Fibroblast of mammary gland (primary cell): ENCODE measurements around the gene MGA.

Source experiments
- DNase-seq: peaks from one replicate; pipeline ENCODE4 v3.0.0-alpha.2; 2010; ENCODE audit warnings: low read depth
- H3K4me3 ChIP-seq: 2 replicates; pipeline ENCODE4 v1.5.1; 2011; ENCODE audit warnings: low read depth, mild to moderate bottlenecking, low read length, moderate library complexity; ENCODE audit not compliant: control insufficient read depth
- TF ChIP-seq, protein P1 (sequence below): conservative IDR thresholded peaks from 2 replicates; pipeline ENCODE4 v1.5.1; 2011; ENCODE audit warnings: low read depth, low read length, inconsistent platforms; ENCODE audit not compliant: control insufficient read depth, insufficient read depth

MGA gene

DNA sequence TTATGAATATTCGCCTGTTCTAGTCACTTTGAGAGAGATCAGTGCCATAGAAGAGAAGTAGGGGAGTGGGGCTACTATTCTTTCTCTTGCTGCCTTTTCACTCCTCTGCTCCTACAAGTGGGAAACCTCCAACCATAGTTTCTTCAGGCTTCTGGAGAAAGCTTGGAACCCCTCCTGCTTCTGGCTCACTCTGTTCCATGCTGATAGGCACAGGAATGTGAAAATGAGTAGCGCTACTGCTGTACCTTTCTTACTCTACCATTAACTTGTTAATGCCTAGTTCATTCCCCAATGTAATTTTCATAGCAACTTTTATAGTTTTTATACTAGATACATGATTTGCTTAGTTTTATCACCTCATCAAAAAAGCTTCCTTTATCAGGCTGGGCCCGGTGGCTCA lies 141.0 kb downstream of the MGA start:
- DNase-seq = no peak
- no peak overlapping the region for H3K4me3 ChIP-seq
- TF ChIP-seq, protein P1, sequence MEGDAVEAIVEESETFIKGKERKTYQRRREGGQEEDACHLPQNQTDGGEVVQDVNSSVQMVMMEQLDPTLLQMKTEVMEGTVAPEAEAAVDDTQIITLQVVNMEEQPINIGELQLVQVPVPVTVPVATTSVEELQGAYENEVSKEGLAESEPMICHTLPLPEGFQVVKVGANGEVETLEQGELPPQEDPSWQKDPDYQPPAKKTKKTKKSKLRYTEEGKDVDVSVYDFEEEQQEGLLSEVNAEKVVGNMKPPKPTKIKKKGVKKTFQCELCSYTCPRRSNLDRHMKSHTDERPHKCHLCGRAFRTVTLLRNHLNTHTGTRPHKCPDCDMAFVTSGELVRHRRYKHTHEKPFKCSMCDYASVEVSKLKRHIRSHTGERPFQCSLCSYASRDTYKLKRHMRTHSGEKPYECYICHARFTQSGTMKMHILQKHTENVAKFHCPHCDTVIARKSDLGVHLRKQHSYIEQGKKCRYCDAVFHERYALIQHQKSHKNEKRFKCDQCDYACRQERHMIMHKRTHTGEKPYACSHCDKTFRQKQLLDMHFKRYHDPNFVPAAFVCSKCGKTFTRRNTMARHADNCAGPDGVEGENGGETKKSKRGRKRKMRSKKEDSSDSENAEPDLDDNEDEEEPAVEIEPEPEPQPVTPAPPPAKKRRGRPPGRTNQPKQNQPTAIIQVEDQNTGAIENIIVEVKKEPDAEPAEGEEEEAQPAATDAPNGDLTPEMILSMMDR = no peak

DNA sequence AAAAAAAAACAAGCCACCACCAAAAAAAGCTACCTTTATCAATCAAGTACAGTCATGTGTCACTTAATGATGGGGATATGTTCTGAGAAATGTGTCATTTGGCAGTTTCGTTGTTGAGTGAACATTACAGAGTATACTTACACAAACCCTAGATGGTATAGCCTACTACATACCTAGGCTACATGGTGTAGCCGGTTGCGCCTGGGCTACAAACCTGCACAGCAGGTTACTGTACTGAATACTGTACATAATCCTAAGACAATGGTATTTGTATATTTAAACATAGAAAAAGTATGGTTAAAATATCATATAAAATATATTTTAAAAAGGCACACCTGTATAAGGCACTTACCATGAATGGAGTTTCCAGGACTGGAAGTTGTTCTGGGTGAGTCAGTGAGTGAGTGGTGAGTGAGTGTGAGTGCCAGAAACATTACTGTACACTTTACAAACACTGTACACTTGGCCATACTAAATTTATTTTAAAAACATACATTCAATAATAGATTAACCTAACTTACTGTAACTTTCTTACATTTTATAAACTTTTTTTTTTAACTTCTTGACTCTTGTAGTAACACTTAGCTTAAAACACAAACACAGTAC lies 141.7 kb downstream of the MGA start:
- H3K4me3 ChIP-seq = no peak overlapping the region
- TF ChIP-seq, protein P1 = no peak
- peak; percentile 69 for DNase-seq

DNA sequence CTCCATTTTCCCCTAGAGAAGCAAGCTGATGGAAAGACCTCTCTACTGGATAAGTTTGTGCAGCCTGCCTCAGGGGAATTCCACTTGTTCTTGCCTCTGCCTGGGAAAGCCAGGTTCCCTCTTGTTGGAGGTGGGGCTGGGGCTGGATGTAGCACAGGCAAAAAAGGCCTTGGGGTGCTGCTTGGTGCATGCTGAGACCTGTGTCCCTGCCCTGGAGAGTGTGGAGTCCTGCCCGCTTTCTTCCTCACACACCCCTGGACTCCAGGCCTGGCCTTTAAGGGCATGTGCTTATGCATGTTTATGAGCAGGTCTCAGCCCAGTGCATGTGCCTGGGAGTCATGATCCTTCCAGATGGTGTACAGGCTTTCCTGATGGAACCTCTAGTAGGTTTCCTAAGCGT lies 144.2 kb downstream of the MGA start:
- TF ChIP-seq, protein P1 = no peak
- H3K4me3 ChIP-seq = no peak overlapping the region
- no peak for DNase-seq

DNA sequence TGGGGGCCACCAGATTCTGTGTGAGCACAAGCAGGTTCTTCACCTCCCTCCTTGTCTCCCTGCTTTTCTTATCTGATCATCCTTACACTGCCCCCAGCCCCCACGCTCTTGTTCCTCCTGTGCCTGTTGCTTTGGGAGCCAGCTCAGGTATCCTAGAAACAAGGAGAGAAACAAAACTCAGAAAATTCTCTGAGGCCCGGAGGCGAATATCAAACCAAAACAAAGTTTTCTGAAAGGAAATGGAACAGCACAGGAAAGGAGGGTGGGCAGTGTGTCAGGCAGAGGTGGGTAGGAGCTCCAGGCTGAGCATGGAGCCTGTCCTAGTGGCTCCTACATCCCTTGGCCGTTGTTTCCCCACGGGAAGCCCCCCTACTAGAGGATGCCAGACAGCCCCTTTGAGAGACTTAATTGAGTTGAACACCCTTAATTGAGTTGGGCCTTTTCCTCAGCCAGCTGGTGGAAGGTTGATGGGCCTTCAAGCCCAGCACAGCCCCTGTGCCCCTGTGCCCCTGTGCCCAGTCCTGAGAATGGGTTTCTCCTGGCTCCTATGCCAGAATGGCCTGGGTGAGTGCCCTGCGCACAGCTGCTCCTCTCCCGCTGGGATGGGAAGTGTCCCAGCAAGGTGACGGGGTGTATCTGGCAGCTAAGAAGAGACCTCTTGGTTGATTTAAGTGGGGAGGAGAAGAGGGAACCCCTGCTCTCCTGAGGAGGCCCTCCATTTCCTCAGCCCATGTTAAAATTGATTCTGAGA lies 144.9 kb downstream of the MGA start:
- TF ChIP-seq, protein P1 = no peak
- H3K4me3 ChIP-seq = no peak overlapping the region
- DNase-seq = no peak

DNA sequence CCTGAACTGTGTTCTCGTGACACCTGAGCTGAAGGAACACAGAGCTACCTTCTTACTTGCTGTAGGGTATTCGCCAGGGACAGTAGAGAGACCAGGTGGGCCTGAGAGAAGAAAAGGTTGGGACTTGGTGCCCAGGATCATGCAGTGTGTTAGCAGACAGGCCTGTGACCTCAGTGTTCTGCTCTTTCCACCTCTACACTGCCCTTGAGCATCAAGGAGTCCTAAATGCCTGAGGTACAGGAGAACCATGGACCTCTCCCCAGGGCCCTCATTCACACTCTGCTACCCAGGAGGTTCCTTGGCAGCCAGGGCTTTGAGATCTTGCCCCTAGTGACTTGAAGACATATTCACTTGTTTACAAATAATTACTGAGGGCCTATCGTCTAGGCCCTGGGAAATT lies 145.5 kb downstream of the MGA start:
- no peak overlapping the region for H3K4me3 ChIP-seq
- TF ChIP-seq, protein P1 = no peak
- no peak for DNase-seq

DNA sequence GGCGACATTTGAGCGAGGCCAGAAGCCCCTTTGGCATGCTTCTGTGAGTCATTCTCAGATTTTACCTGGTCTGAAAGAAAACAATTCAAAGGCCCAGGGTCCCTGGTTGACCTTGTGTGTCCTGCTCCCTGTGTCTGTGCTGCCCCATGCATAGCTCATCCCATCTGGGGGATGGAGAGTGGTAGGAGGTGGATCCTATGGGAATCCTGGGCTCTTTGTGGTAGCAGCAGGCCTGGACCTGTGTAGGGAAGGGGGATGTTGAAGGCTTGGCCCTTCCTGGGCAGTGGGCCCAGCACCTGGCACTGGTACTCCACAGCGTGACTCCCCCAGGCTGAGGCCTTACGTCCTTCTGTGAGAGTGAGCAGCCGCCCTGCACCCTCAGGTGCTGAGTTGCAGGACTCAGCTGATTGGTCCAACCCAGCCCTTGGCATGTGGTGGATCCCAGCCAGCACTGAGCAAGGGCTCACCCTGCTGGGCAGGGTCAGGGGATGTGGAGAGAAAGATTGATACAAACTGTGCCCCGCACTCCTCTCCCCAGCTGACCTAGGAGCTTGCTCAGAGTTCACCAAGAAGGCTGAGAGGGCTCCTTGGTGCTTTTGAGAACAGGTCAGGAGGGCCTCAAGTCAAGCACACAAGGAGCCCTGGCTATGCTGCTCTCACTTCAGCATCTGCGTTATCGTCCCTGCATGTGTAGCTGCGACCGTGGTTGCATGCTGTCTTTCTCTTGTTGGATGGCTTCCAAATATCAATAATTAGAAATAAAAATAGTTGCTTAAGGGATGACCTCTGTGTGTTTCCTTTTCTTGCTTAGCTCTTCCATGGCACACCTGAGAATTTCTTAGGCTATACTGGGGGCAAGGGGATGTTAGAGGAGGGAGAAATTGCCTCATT lies 146.3 kb downstream of the MGA start:
- TF ChIP-seq, protein P1 = no peak
- no peak for DNase-seq
- H3K4me3 ChIP-seq = no peak overlapping the region
